SK-N-SH (cell line): ENCODE results near the gene BTBD9. TPM values are rescaled to one million over a fixed set of nuclear protein-coding genes. Genes with fewer than 3 reads are reported as not detected.

Source experiments
- CTCF ChIA-PET: fragments of 300-600, 350-600 bp; formaldehyde crosslinking; extraction: SDS; loops from one replicate; lab custom pipeline; 2021; lab: Yijun Ruan, JAX
- POLR2A ChIA-PET: fragments of 350-600 bp; sonication (Branson Sonifier 250); formaldehyde crosslinking; extraction: SDS; loops from one replicate; lab custom pipeline; 2020; ENCODE audit warnings: antibody characterized with exemption, inconsistent platforms; lab: Yijun Ruan, JAX
- DNase-seq: peaks from one replicate; pipeline ENCODE4 v3.0.0; 2012
- H2AFZ ChIP-seq: fragments of 200-600 bp; sonication (generic); 2 replicates; pipeline ENCODE4 v1.8.1; 2016; ENCODE audit warnings: antibody characterized with exemption, mild to moderate bottlenecking, low read depth
- H3F3A ChIP-seq: fragments of 200-600 bp; sonication (generic); replicated peaks from 2 replicates; pipeline ENCODE3; 2016; ENCODE audit warnings: antibody characterized with exemption, mild to moderate bottlenecking; ENCODE audit not compliant: insufficient read depth
- H3K27ac ChIP-seq, 2 experiments: fragments of 200-500 bp in 1 of 2; fragments of 200-600 bp in 1 of 2; sonication (Bioruptor generic) in 1 of 2; sonication (generic), shearing (Covaris generic) in 1 of 2; 2 replicates each; pipeline versions ENCODE4 v1.5.1 to v1.6.1; 2014 to 2016; ENCODE audit warnings: low read depth in 2 of 2, inconsistent platforms in 1 of 2, low read length in 1 of 2, mild to moderate bottlenecking in 1 of 2, mixed read lengths in 1 of 2
- H3K27me3 ChIP-seq: fragments of 200-600 bp; sonication (generic), shearing (Covaris generic); 2 replicates; pipeline ENCODE4 v1.6.1; 2016; ENCODE audit warnings: mixed run types; ENCODE audit not compliant: insufficient read depth
- H3K36me3 ChIP-seq, 2 experiments: fragments of 200-500 bp in 1 of 2; fragments of 200-600 bp in 1 of 2; sonication (Bioruptor generic) in 1 of 2; sonication (generic) in 1 of 2; replicated peaks in 1 of 2; 2 replicates each; pipeline versions ENCODE3 to v1.5.1; 2014 to 2016; ENCODE audit warnings: low read length in 1 of 2, mild to moderate bottlenecking in 1 of 2; ENCODE audit not compliant: insufficient read depth in 2 of 2, control insufficient read depth in 1 of 2
- H3K4me1 ChIP-seq, 2 experiments: fragments of 200-500 bp in 1 of 2; fragments of 200-600 bp in 1 of 2; sonication (Bioruptor generic) in 1 of 2; sonication (generic), shearing (Covaris generic) in 1 of 2; 2 replicates each; pipeline versions ENCODE4 v1.5.1 to v1.6.1; 2014 to 2016; ENCODE audit warnings: low read depth in 1 of 2, low read length in 1 of 2, mixed run types in 1 of 2; ENCODE audit not compliant: insufficient read depth in 2 of 2, control insufficient read depth in 1 of 2
- H3K4me2 ChIP-seq: fragments of 200-600 bp; sonication (generic), shearing (Covaris generic); 2 replicates; pipeline ENCODE4 v1.6.1; 2017; ENCODE audit warnings: mixed run types
- H3K4me3 ChIP-seq, 2 experiments: fragments of 200-500 bp in 1 of 2; fragments of 200-600 bp in 1 of 2; sonication (Bioruptor generic) in 1 of 2; sonication (generic), shearing (Covaris generic) in 1 of 2; 2 replicates each; pipeline versions ENCODE4 v1.5.1 to v1.8.1; 2014 to 2016; ENCODE audit warnings: low read depth in 2 of 2, inconsistent platforms in 1 of 2, low read length in 1 of 2, mild to moderate bottlenecking in 1 of 2, mixed read lengths in 1 of 2, moderate library complexity in 1 of 2
- H3K79me2 ChIP-seq: fragments of 200-600 bp; sonication (generic); 2 replicates; pipeline ENCODE4 v1.8.1; 2017; ENCODE audit warnings: mild to moderate bottlenecking; ENCODE audit not compliant: insufficient read depth
- H3K9ac ChIP-seq: fragments of 200-600 bp; sonication (generic); 2 replicates; pipeline ENCODE4 v1.6.1; 2017; ENCODE audit warnings: mixed run types
- H3K9me2 ChIP-seq: fragments of 200-600 bp; sonication (generic); 2 replicates; pipeline ENCODE4 v1.6.1; 2017; ENCODE audit warnings: mixed run types
- H3K9me3 ChIP-seq: fragments of 200-600 bp; sonication (generic); 2 replicates; pipeline ENCODE4 v1.6.1; 2017; ENCODE audit warnings: mixed run types, mild to moderate bottlenecking, moderate library complexity
- H4K20me1 ChIP-seq: fragments of 200-600 bp; sonication (generic); 2 replicates; pipeline ENCODE4 v1.6.1; 2017; ENCODE audit warnings: mild to moderate bottlenecking, mixed run types; ENCODE audit not compliant: insufficient read depth
- EP300 ChIP-seq, 2 experiments: IDR thresholded peaks; 2 replicates each; pipeline versions ENCODE4 v1.4.0 to v1.6.1; 2012; ENCODE audit warnings: borderline replicate concordance in 1 of 2, low read depth in 1 of 2, low read length in 1 of 2
- EZH2phosphoT487 ChIP-seq: fragments of 200-600 bp; sonication (generic); IDR thresholded peaks from 2 replicates; pipeline ENCODE4 v1.6.1; 2017; ENCODE audit warnings: low read depth, mixed run types, mild to moderate bottlenecking, antibody characterized with exemption, moderate library complexity, borderline replicate concordance
- FOSL2 ChIP-seq: IDR thresholded peaks from 2 replicates; pipeline ENCODE4 v1.4.0; 2012; ENCODE audit warnings: low read depth, mild to moderate bottlenecking, moderate library complexity, borderline replicate concordance
- JUND ChIP-seq: IDR thresholded peaks from 2 replicates; pipeline ENCODE4 v1.4.0; 2012
- MEF2A ChIP-seq: IDR thresholded peaks from 2 replicates; pipeline ENCODE4 v1.4.0; 2012; ENCODE audit warnings: low read depth, borderline replicate concordance
- NFIC ChIP-seq: IDR thresholded peaks from 2 replicates; pipeline ENCODE4 v1.4.0; 2012; ENCODE audit warnings: borderline replicate concordance
- RXRA ChIP-seq: IDR thresholded peaks from 2 replicates; pipeline ENCODE4 v1.4.0; 2012; ENCODE audit warnings: low read depth, mild to moderate bottlenecking, borderline replicate concordance
- SMC3 ChIP-seq: IDR thresholded peaks from 2 replicates; pipeline ENCODE4 v1.6.1; 2012; ENCODE audit warnings: low read depth, low read length, improper control_type of control experiment
- TAF1 ChIP-seq: IDR thresholded peaks from 2 replicates; pipeline ENCODE4 v1.6.1; 2012; ENCODE audit warnings: low read depth, mild to moderate bottlenecking, low read length, moderate library complexity, borderline replicate concordance
- TCF12 ChIP-seq: IDR thresholded peaks from 2 replicates; pipeline ENCODE4 v1.4.0; 2012
- TEAD4 ChIP-seq: IDR thresholded peaks from 2 replicates; pipeline ENCODE4 v1.4.0; 2012; ENCODE audit warnings: mild to moderate bottlenecking, borderline replicate concordance; ENCODE audit not compliant: insufficient read depth
- YY1 ChIP-seq: IDR thresholded peaks from 2 replicates; pipeline ENCODE4 v1.4.0; 2012; ENCODE audit warnings: low read depth, mild to moderate bottlenecking
- WGBS: methylation state at CpG from one replicate; pipeline ENCODE4 v1.1.6; 2017; ENCODE audit warnings: low lambda C conversion rate; 5-methylcytosine and 5-hydroxymethylcytosine counted together
- polyA plus RNA-seq, 3 experiments: library from polyadenylated mRNA; depleted of rRNA; stranded (reverse); fragments of >200 nt; gene quantifications; 2 replicates each; pipeline ENCODE4 v1.2.3, GENCODE V29; 2012
- TF ChIP-seq, protein P1 (sequence below): IDR thresholded peaks from 2 replicates; pipeline ENCODE4 v1.6.1; 2012; ENCODE audit warnings: mild to moderate bottlenecking, low read depth, low read length, moderate library complexity
- TF ChIP-seq, protein P2 (sequence below): IDR thresholded peaks from 2 replicates; pipeline ENCODE4 v1.4.0; 2012; ENCODE audit warnings: low read depth, borderline replicate concordance
- TF ChIP-seq, protein P3 (sequence below): fragments of 150-350 bp; IDR thresholded peaks from 2 replicates; pipeline ENCODE4 v1.6.1; 2016; ENCODE audit warnings: mild to moderate bottlenecking, low read depth, low read length
- TF ChIP-seq, protein P4 (sequence below): IDR thresholded peaks from 2 replicates; pipeline ENCODE4; 2012
- TF ChIP-seq, protein P5 (sequence below): IDR thresholded peaks from 2 replicates; pipeline ENCODE4 v1.4.0; 2012; ENCODE audit warnings: low read depth, borderline replicate concordance

BTBD9 gene
- polyA plus RNA-seq, 1 of the 3 experiments (the other 2 are of a cell fraction), result 2.2 TPM

DNA sequence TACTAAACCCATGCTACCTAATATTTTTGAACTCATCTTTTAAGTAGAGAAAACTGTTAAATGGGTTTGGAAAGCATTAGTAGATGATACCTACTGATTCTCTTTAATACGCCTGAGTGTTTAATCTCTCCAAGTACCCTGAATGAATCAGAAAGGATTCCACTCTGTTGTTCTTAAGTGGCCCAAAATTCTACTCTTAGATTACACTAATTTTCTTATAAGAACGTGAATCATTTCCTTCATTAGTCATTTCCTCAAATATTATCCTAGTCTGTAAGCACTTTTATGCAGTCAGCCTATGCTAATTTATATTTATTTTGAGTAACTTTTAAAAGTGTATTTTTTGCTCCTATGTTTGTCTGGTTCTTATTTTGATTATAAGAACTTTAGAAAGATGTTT, 380.0 kb downstream of the BTBD9 start:
- H3K79me2 ChIP-seq, result no peaks in the 10 kb centered on the region
- peak overlapping the region; percentile 43; the same call in 1 of the 2 replicates for H3K9ac ChIP-seq
- H2AFZ ChIP-seq, result 0 out of 2 replicates have a peak overlapping the region, but pooled peaks have one; percentile 19
- H3K36me3 ChIP-seq, result peaks cover 0 to 10% of the 10 kb centered on the region in 2 experiments
- no peaks in the 10 kb centered on the region for H3K27me3 ChIP-seq
- TF ChIP-seq TEAD4 (0 out of 2 replicates have a peak, but pooled peaks have one; percentile 22), JUND (peak; percentile 85), NFIC (peak; percentile 56), TCF12 (peak; percentile 69; the same call in 1 of the 2 replicates), TAF1 (no peak), EZH2phosphoT487 (no peak), SMC3 (no peak), YY1 (no peak), FOSL2 (peak; percentile 84), EP300 (IDR thresholded peaks at IDR 0.05; ENCODE audit: borderline replicate concordance in 1 of 2, low read depth in 1 of 2, low read length in 1 of 2) (peak in 1 of 2 experiments; percentile 71; a peak in 1 of 4 replicates), RXRA (peak; percentile 20; the same call in 1 of the 2 replicates), MEF2A (no peak; the same call in 1 of the 2 replicates)
- TF ChIP-seq, protein P1, sequence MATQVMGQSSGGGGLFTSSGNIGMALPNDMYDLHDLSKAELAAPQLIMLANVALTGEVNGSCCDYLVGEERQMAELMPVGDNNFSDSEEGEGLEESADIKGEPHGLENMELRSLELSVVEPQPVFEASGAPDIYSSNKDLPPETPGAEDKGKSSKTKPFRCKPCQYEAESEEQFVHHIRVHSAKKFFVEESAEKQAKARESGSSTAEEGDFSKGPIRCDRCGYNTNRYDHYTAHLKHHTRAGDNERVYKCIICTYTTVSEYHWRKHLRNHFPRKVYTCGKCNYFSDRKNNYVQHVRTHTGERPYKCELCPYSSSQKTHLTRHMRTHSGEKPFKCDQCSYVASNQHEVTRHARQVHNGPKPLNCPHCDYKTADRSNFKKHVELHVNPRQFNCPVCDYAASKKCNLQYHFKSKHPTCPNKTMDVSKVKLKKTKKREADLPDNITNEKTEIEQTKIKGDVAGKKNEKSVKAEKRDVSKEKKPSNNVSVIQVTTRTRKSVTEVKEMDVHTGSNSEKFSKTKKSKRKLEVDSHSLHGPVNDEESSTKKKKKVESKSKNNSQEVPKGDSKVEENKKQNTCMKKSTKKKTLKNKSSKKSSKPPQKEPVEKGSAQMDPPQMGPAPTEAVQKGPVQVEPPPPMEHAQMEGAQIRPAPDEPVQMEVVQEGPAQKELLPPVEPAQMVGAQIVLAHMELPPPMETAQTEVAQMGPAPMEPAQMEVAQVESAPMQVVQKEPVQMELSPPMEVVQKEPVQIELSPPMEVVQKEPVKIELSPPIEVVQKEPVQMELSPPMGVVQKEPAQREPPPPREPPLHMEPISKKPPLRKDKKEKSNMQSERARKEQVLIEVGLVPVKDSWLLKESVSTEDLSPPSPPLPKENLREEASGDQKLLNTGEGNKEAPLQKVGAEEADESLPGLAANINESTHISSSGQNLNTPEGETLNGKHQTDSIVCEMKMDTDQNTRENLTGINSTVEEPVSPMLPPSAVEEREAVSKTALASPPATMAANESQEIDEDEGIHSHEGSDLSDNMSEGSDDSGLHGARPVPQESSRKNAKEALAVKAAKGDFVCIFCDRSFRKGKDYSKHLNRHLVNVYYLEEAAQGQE, result no peak
- TF ChIP-seq, protein P2, sequence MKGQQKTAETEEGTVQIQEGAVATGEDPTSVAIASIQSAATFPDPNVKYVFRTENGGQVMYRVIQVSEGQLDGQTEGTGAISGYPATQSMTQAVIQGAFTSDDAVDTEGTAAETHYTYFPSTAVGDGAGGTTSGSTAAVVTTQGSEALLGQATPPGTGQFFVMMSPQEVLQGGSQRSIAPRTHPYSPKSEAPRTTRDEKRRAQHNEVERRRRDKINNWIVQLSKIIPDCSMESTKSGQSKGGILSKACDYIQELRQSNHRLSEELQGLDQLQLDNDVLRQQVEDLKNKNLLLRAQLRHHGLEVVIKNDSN, result no peak
- TF ChIP-seq, protein P3, sequence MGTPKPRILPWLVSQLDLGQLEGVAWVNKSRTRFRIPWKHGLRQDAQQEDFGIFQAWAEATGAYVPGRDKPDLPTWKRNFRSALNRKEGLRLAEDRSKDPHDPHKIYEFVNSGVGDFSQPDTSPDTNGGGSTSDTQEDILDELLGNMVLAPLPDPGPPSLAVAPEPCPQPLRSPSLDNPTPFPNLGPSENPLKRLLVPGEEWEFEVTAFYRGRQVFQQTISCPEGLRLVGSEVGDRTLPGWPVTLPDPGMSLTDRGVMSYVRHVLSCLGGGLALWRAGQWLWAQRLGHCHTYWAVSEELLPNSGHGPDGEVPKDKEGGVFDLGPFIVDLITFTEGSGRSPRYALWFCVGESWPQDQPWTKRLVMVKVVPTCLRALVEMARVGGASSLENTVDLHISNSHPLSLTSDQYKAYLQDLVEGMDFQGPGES, result no peak
- TF ChIP-seq, protein P4, sequence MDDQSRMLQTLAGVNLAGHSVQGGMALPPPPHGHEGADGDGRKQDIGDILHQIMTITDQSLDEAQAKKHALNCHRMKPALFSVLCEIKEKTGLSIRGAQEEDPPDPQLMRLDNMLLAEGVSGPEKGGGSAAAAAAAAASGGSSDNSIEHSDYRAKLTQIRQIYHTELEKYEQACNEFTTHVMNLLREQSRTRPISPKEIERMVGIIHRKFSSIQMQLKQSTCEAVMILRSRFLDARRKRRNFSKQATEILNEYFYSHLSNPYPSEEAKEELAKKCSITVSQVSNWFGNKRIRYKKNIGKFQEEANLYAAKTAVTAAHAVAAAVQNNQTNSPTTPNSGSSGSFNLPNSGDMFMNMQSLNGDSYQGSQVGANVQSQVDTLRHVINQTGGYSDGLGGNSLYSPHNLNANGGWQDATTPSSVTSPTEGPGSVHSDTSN, result no peak; the same call in 1 of the 2 replicates
- TF ChIP-seq, protein P5, sequence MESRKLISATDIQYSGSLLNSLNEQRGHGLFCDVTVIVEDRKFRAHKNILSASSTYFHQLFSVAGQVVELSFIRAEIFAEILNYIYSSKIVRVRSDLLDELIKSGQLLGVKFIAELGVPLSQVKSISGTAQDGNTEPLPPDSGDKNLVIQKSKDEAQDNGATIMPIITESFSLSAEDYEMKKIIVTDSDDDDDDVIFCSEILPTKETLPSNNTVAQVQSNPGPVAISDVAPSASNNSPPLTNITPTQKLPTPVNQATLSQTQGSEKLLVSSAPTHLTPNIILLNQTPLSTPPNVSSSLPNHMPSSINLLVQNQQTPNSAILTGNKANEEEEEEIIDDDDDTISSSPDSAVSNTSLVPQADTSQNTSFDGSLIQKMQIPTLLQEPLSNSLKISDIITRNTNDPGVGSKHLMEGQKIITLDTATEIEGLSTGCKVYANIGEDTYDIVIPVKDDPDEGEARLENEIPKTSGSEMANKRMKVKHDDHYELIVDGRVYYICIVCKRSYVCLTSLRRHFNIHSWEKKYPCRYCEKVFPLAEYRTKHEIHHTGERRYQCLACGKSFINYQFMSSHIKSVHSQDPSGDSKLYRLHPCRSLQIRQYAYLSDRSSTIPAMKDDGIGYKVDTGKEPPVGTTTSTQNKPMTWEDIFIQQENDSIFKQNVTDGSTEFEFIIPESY, result no peak
- WGBS, result 8% methylated on average over 2 of the region's 2 CpGs
- peaks cover 24 to 49% of the 10 kb centered on the region in 2 experiments for H3K4me1 ChIP-seq
- peaks cover 49% of the 10 kb centered on the region for H3F3A ChIP-seq
- peak overlapping the region; percentile 25 to 91; a peak in 3 of 4 replicates for H3K27ac ChIP-seq
- no peaks in the 10 kb centered on the region for H3K9me3 ChIP-seq
- H3K9me2 ChIP-seq, result no peaks in the 10 kb centered on the region
- H3K4me3 ChIP-seq, result no peak overlapping the region; a peak in 1 of 4 replicates
- ChIA-PET POLR2A (no interaction called here), CTCF (interaction anchor here (0.6 to 1.4 kb wide), 2 partner anchors 10 to 1378 kb away, joined by 3 to 4 read pairs; no protein-coding TSS in a partner anchor)
- H4K20me1 ChIP-seq, result no peaks in the 10 kb centered on the region
- no peak for DNase-seq
- H3K4me2 ChIP-seq, result peak overlapping the region; percentile 54
